ENCODE measurements around the gene MYH6. TPM values are rescaled to one million over a fixed set of nuclear protein-coding genes. Genes with fewer than 3 reads are reported as not detected.

The MYH6 gene
- total RNA-seq, 1 experiment from 2014 or later = 0.07 TPM

DNA sequence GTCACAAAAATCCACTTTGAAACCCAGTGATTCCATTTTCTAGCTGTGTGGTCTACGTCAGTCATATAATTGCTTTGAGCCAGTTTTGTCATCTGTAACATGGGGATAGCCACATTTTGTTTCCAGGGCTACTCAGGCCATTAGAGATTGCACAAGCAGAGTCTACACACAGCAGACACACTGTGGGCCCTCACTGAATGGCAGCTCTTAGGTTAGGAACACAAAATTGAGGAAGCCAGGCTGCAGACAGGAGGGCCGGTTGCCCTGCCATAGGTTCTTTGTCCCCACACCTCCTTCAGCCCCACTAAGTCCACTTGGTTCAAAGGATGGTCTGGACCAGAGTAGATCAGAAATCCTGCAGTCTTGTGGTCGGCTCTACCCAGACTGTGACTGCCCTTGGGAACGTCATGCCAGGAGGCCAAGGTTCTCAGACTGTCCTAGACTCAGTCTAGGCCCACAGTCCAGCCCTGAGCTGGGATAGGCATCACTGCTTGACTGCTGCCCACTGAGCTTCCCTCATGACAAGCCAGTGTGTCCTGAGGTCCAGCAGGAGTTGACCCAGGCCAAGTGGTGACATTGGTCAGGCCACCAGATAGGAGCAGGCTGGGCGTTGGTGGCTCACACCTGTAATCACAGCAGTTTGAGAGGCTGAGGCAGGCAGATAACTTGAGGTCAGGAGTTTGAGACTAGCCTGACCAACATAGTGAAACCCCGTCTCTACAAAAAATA, 31.2 kb upstream of the MYH6 start:
- Histone ChIP-seq H4K20me1 (ENCODE audit: control insufficient read depth, insufficient read depth, insufficient read length) (no peaks in the 10 kb centered on the region), H4K5ac (ENCODE audit: insufficient read length, low read depth, low read length) (no peak overlapping the region), H2BK15ac (ENCODE audit: low read depth, low read length) (no peak overlapping the region), H2BK120ac (ENCODE audit: low read depth, low read length, poor library complexity, severe bottlenecking) (no peak overlapping the region), H3K56ac (ENCODE audit: insufficient read length, low read depth, low read length) (no peak overlapping the region), H3K27ac (ENCODE audit: insufficient read length, low read depth, low read length) (no peak overlapping the region), H3K23me2 (ENCODE audit: insufficient read length, low read depth, low read length, poor library complexity, severe bottlenecking) (no peaks in the 10 kb centered on the region), H3K79me2 (ENCODE audit: insufficient read depth, low read length) (no peaks in the 10 kb centered on the region), H3K4ac (ENCODE audit: low read depth, low read length) (no peak overlapping the region), H3K23ac (ENCODE audit: insufficient read length, low read depth, low read length) (no peak overlapping the region), H2AK5ac (ENCODE audit: insufficient read length, low read length) (no peak overlapping the region), H4K8ac (replicated peaks; ENCODE audit: insufficient read length, low read depth, low read length) (no peak overlapping the region), H3K4me1 (ENCODE audit: insufficient read depth, low read length) (no peaks in the 10 kb centered on the region), H2BK5ac (ENCODE audit: insufficient read length, low read length) (no peak overlapping the region), H3K4me2 (ENCODE audit: insufficient read depth, insufficient read length, low read length) (no peak overlapping the region), H3K14ac (ENCODE audit: insufficient read depth, low read length) (no peak overlapping the region), H2BK20ac (ENCODE audit: low read depth, low read length, poor library complexity, severe bottlenecking) (no peak overlapping the region), H3K79me1 (ENCODE audit: insufficient read depth, low read depth, low read length, poor library complexity, severe bottlenecking) (no peaks in the 10 kb centered on the region), H4K91ac (ENCODE audit: insufficient read length, low read depth, low read length) (no peak overlapping the region), H2AFZ (ENCODE audit: low read length) (no peak overlapping the region), H3T11ph (ENCODE audit: low read length) (no peak overlapping the region), H2BK12ac (ENCODE audit: insufficient read length, low read depth, low read length) (no peak overlapping the region), H3K27me3 (ENCODE audit: insufficient read depth, low read length) (no peaks in the 10 kb centered on the region; the same call in 1 of the 2 replicates), H3K9me3 (ENCODE audit: control insufficient read depth, low read depth, low read length) (no peaks in the 10 kb centered on the region), H3K9ac (ENCODE audit: extremely low read depth, insufficient read length, low read length) (no peak overlapping the region), H3K18ac (ENCODE audit: insufficient read length, low read depth, low read length) (no peak overlapping the region)
- no peaks in the 10 kb centered on the region; a peak in 1 of 5 replicates for H3K9me3 Mint-ChIP-seq
- TF ChIP-seq, protein P1, sequence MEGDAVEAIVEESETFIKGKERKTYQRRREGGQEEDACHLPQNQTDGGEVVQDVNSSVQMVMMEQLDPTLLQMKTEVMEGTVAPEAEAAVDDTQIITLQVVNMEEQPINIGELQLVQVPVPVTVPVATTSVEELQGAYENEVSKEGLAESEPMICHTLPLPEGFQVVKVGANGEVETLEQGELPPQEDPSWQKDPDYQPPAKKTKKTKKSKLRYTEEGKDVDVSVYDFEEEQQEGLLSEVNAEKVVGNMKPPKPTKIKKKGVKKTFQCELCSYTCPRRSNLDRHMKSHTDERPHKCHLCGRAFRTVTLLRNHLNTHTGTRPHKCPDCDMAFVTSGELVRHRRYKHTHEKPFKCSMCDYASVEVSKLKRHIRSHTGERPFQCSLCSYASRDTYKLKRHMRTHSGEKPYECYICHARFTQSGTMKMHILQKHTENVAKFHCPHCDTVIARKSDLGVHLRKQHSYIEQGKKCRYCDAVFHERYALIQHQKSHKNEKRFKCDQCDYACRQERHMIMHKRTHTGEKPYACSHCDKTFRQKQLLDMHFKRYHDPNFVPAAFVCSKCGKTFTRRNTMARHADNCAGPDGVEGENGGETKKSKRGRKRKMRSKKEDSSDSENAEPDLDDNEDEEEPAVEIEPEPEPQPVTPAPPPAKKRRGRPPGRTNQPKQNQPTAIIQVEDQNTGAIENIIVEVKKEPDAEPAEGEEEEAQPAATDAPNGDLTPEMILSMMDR (conservative IDR thresholded peaks at IDR 0.05) = no peak
- H3K27me3 Mint-ChIP-seq (ENCODE audit: low read depth) = peaks cover 49% of the 10 kb centered on the region
- no peak overlapping the region for H3K4me3 Mint-ChIP-seq
- WGBS (ENCODE audit: extremely low coverage, insufficient read length, low lambda C conversion rate) = no CpG with 5 or more reads among the region's 6 CpGs
- H3K27ac Mint-ChIP-seq = peak overlapping the region in 1 of 3 experiments; percentile 50; a peak in 3 of 7 replicates
- DNase-seq = no peak
- no peaks in the 10 kb centered on the region for H3K36me3 Mint-ChIP-seq (ENCODE audit: insufficient read depth in 1 of 3, low read depth in 3 of 3)
- H3K4me1 Mint-ChIP-seq = peaks cover 47 to 53% of the 10 kb centered on the region in 2 experiments
